GM19372 (cell line): Measurements from ENCODE around the gene KLK5.
"Not testable (repeated sequence)": the region's sequence is repeated elsewhere in the genome, so short reads cannot be mapped to it uniquely, and the experiment has no call there.

Experiments used
- ATAC-seq: cut with Tn5 transposase; IDR thresholded peaks from one replicate; pipeline ENCODE4 v1.9.1; 2021; ENCODE audit warnings: mild to moderate bottlenecking, low read depth, moderate library complexity; ENCODE audit not compliant: unreplicated experiment

KLK5 gene

GRCh38 chr19:50896089-50896590 is 56.7 kb downstream of the KLK5 start:
- not testable (repeated sequence) for ATAC-seq

- ATAC-seq, result no peak
Measured at GRCh38 chr19:50894478-50895356, 58.1 kb downstream of the KLK5 start.
